T-helper 1 cell (primary cell): ENCODE results near the gene TGFBR3.

ENCODE experiments used
- DNase-seq, 5 donors: peaks; one replicate each; pipeline ENCODE4 v3.0.0-alpha.2; 2012 to 2020

TGFBR3 gene

DNA sequence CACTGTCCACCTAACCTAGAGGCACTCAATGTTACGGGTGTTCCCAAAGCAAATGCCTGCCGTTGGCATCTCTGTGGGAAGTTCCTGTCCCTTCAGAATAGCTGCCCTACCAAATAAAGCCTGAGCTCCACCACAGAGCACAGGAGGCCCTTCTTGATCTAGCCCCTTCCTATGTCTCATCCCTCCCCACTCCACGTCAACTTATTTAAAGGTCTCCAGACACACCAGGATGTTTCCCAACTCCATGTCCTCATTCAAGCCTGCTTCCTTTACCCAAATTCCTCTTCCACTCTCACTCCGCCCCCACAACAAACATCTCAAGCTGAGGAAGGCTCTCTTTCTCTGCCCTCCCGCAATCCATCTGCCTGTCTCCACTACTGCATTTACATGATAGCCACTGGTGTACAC lies 87.7 kb downstream of the TGFBR3 start:
- no peak for DNase-seq

DNA sequence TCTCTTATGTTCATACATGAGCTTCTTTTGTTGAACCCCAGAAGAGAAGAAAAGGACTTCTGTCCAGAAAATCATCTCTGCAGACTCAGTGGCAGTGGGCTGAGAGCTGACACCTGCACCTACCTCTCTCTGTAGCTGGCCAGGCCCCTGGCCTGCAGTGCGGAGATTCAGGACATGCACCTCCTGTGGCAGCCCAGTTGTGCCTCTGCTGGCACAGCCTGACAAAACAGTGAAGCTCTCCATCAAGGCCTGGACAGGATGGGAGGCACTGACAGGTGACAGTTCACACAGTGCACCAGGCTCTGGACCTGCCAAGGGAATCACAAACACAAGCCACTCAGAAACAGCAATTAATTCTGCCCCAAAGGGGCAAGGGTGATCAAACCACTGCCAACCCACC lies 88.8 kb downstream of the TGFBR3 start:
- no peak for DNase-seq

DNA sequence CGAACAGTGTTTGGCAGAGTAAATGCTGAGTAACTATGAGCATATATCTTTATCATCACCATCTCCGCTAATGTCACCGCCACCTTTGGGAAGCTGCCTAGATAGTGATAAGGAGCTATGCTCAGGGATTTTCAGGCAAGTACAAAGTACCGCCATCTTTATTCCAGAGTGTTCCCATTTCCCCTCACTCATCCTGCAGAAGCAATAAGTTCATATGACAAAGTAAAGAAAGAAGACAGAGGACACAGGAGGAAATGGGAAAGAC lies 89.6 kb downstream of the TGFBR3 start:
- no peak for DNase-seq

DNA sequence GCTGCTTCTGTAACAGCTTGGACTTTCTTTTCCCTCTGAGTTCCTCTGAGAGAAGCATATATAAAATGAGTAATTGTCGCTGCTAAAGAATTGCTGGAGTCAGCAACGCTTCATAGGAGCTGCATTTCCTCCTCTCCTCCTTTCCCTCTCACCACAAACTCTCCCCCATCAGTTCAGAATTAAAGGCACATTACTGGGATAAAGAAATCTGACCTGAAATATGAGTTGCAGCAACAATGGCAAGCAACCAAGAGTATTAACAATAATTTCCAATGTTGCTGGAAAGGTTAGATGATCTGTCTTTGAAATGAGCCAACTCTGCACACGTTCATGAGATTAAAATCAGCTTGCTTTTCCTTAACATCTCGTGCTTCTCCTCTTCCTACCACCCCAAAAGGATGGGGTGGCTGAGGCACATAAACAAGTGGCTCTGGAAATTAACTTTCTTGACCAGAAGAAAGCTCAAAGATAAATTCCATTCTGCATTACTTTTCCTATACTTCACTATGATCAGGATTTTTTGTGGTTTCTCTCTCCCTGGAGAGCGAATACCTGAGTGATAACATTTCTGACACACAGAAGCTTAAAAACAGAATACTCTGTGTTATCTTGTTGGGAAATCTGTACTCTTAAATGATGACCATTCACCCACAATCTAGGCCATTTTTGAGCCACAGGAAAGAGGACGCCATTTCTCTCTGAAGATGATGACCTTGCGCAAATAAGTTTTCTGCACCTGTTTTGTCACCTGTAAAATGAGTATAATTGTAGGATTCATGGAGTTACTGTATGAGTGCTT lies 90.2 kb downstream of the TGFBR3 start:
- no peak for DNase-seq

DNA sequence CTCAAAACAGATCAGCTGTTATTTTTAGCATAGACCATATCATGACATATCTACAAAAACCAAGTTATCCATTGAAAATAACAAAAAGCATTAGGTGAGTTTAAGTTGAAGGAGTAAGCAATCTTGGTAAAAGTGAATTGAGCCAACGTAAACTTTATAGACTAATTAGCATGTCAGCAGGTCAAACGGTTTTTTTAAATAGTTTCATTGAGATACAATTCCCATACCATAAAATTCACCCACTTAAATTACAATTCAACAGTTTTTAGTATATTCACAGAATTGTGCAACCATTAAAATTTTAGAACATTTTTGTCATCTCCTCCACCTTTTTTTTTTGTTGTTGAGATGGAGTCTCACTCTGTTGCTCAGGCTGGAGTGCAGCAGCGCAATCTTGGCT lies 92.1 kb downstream of the TGFBR3 start:
- DNase-seq: no peak

DNA sequence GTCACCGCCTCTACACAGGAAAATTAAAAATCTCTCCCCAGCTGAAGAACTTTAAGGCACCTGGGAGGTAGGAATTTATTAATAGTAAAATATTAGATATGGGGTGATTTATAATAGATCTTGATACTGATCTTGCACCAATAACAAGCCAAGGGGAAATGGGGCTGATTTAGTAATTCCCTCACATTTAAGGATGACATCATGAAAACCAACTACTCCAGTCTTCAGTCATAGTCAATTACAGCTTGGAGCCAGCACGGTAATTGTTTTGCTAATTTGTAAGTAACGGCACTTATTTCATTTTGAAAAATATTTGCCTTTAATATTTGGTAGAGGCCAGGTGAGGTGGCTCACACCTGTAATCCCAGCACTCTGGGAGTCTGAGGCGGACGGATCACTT lies 92.8 kb downstream of the TGFBR3 start:
- DNase-seq: no peak

DNA sequence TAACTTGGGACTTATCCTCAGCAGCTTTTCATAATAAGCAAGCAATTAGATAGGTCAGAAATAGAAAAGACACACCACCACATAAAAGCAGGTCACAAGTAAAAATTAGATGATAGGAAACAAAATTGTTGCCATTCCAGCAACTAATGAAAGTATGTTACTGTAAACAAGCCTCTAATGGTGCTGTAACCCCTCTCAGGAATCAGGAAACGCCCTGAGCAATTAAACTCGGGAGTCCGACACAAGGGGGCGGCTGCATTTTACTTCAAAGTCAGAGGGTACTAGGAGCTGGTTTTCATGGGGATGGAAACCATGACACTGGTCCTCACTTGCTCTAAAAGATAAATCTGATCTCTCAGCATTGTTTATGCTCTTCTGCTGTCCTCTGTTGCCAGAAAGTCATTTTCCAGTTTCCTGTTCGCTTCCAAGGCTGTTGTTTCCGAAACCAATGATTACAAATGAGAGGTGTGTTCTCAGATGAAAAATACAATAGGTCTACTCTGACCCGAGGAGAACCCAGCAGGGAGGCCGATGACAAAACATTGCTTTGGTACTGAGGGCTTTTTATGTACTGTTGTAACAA lies 93.4 kb downstream of the TGFBR3 start:
- no peak for DNase-seq

DNA sequence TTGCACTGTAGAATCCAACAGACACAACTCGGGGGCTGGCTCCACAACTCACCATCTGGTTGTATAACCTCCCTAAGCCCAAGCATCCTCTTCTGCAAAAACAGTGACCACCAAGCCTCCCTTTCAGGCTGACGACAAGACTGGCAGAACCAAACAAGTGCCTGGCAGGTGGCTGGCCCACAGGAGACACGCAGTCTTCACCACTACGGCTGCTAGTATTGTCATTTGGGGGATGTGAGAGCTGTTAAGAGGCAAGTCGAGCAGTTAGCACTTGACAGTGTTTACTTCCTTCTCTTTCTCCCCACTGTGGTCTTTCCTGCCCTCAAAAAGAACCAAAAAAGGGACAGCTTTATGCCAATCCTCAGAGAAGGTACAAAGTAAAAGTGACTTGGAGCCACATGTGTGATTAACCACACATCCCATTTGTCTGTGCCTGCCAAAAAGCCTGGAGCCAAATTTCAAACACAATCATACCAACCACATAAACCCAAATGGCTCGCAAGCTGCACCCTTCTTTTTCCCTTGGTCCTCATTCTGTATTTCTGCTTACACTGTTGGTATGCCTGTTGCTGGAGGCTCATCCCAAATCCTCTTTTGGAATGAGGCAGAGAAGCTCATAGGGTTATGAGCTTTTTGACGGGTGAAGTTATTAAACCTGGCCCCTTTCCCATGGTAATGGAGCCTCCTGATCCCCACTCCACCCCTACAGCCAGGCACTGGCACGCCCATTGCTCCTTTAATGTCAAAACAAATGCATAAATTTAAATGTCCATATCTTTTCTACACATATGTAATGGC lies 94.1 kb downstream of the TGFBR3 start:
- DNase-seq: no peak

DNA sequence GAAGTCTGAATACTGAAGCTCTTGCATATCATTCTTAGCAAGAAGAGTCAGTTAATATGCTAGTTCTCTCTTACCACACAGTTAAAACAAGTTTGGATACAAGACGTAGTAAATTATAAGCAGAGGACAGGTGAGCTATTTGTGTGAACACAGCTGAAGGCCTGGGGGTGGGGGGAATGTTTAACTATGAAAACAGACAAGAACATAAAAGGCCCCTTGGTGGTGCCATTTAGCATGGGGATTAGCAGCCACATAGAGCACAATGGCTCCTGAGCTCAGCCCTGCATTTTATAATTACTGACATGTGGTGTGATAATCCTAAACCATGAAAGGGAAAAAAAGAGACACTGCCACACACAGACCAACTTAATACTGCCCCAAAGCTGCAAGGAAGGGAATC lies 94.8 kb downstream of the TGFBR3 start:
- DNase-seq: no peak

DNA sequence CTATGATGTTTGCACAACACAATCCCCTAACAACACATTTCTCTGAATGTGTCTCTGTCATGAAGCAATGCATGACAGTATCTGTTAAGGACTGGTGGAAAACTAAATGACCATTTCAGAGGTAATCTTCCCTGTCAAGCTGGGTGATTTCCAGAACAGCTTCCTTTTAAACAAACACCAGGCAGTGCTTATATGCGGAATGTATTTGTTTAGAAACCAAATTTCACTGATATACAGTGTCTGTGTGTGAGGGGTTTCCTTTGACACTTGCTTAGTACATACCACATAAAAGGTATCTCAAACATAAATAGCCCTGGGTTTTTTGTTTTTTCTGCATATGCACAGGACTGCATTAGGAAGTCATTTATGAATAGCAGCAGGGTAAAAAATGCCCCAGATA lies 95.6 kb downstream of the TGFBR3 start:
- DNase-seq: no peak

DNA sequence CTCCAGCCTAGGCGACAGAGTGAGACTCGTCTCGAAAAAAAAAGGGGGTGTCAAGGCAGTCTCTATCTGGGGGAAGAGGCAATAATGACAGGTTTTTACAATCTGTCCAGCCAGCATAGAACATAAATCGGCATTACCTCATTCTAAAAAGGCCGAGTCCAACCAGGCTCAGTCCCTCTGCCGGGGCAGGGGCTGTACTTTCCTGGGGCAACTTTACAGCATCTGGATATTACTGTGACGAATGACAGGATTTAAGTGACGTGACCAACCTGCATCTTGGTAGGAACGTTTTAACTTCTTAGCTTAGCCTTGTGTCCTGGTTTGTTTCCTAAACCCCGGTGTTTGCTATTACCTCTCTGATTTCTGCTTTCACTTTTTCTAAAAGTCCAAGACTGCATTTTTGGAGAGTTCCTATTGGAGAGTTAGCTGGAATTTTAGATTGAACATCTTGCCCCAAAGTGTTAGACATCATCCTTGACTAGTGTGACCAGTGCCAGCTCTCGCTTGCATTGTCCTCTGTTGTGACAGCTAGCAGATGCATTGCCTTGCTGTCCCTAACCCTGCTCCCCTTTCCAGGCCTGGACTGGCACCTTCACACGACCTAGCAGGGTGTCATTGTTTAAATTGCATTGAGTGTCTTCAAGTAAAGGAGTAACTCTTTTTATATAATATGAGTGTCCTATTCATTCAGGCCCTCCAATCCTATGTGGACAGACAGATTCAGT lies 96.5 kb downstream of the TGFBR3 start:
- DNase-seq: no peak

DNA sequence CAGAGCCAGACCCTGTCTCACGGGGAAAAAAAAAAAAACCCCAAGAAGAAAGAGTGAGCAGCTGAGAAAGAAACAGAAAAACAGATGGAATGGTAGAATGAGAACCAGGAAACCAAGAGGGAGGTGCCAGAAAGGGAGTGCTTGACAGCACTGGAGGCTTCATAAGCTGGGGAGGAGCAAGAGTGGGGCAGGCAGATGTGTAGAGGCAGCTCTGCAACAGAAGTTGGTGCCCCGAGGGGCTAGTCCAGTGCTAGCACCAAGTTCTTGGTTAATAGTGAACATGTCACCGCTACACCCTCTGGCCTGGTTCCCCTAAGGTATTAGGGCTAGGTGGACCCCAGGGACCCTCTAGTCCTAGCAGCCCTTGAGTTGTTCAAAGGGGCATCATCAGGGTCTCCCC lies 98.0 kb downstream of the TGFBR3 start:
- no peak for DNase-seq

DNA sequence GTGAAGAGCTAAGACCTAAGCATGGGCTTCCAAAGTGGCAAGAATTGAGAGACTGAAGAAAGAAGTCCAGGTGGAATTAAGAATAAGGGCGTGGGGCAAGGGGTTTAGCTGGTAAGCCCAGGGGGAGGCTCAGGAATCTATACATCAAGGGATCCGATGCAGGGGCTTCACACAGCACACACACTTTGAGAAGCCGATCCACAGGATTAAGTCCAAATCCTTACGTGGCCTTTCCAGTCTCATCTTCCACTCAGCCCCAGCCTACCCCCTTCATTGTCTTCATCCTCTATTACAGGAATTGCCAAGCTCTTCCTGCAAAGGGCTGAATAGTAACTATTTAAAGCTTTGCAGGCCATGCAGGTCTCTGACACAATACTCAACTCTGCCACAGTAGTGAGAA lies 101.3 kb downstream of the TGFBR3 start:
- DNase-seq: no peak

DNA sequence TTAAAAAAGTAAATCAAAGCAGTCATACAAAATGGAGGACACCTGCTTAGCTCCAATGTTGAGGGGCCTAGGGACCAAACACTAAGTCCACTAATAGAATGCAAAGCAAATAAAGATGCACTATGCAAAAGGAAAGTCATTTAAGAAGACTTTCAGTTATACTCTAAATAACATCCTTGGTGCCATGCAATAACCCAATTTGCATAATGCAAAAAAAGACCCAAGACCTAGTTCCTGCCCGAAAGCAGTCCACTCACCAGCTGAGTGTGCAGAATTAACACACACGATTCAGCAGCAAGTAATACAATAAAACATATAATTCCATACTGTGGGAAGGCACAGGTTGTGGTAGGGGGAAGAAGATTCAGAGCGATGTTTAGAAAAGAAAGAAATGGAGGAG lies 101.8 kb downstream of the TGFBR3 start:
- DNase-seq: no peak

DNA sequence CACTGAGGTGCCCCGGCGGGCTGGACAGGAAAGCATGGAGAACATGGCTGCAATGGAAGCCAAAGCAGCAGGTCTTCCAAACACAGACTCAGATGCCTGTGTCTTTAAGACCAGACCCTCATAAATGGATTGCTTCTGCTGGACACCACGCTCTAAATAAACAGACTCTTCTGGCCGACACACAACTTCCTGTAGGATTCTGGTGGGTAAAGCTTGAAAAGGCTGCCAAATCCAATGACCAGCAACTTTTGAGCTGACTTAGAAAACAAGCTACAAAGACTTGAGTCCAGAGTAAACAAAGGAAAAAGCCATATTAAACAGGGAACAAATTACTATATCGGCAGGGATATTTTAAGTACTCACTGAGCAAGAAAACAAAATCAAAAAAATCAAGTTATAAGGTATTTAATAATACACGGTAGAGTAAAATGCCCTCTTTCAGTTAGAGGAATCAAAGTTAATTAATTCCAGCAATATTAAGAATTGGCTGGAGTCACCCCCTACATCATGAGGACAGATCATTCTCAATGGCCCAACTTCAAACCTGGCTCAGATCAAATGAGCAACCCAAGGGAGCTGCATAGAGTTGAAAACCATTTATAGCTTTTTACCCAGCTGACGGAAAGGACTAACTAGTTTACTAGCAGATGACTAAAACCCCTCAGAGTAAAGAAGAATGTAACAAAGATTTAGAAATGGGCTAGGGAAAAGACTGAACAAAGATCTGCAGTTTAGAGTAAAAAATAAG lies 102.4 kb downstream of the TGFBR3 start:
- no peak for DNase-seq

DNA sequence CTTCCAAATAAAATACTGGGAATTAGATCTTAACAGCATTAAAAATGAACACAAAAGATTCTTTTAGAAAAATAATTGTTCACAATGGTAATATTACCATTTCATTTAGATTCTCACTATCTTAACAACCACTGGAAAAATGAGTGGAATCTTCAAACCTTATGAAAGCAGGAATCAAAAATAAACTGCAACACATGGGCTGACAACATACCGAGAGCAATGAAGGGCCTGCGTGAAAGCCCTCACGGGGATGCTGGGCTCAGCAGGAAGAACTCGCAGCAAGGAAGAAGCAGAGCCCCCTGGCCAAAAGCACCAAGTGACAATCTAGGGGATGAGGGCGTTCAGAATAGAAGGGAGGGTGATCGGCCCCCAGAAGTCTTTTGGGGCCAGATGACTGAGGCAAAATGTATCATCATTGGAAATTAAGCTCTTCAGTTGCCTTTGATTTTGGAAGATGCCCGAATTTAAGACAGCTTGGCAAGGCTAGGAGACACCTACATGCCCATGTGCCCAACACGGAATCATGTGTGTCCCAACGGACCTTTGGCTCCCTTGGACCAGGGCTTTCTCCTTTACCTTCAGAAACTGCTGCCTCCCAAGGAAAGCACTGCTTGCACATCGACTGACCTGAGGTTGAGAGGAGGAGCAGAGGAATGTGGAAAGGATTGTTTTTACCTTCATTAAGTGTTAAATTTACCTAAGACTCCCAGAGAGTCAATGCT lies 103.9 kb downstream of the TGFBR3 start:
- DNase-seq: no peak

DNA sequence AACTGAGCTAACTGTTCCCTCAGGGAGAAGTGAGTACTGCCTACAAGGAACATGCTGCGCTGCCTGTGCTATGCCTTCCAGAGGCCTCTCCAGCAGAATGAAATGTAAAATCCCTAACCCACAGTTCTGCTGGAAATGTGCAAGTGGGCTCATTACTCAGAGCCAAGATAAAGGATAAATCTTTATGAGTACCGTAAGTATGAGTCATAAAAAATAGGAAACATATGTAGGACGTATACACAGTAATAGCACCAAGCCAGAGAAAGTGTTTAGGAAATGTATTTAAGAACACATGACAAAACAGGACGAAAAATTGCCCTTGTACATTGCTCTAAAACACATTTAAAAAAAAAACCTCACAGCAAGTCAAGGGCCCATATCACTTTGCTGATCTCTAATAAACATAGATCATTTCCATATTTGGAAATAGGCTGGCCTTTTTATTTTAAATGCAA lies 104.6 kb downstream of the TGFBR3 start:
- DNase-seq: no peak

DNA sequence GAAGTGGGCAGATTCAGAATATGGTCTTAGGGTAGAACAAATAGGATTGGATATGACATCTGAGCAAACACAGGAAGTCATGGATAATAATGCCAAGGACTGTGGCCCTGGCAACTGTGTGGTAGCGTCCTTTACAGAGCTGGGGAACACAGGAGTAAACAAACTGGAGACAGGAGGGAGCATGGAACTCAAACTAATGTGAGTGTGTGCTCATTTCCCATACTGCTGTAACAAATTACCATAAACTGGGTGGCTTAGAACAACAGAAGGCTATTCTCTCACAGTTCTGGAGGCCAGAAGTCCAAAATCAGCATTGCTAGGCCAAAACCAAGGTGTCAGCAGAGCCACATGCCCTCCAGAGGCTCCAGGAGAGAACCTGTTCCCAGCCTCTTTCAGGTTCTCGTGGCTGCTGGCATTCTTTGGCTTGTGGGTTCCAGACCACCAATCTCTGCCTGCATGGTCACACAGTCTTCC lies 106.4 kb downstream of the TGFBR3 start:
- DNase-seq: no peak

DNA sequence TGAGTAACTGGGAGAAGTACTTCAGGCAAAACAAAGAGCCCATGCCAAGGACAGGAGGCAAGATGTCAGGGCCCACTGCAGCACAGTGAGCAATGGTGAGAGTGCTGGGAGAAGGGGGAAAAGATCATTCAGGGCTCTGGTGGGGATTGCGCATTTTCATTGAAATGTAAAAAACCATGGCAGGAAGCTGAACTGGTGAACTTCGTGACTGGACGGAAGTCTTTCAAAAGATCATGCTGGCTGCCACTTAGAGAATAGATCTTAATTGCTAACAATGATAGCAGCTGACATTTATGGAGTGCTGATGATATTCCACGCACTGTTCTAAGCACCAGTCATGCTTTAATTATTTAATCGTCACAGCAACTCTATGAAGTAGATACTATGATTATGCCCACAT lies 107.0 kb downstream of the TGFBR3 start:
- no peak for DNase-seq

DNA sequence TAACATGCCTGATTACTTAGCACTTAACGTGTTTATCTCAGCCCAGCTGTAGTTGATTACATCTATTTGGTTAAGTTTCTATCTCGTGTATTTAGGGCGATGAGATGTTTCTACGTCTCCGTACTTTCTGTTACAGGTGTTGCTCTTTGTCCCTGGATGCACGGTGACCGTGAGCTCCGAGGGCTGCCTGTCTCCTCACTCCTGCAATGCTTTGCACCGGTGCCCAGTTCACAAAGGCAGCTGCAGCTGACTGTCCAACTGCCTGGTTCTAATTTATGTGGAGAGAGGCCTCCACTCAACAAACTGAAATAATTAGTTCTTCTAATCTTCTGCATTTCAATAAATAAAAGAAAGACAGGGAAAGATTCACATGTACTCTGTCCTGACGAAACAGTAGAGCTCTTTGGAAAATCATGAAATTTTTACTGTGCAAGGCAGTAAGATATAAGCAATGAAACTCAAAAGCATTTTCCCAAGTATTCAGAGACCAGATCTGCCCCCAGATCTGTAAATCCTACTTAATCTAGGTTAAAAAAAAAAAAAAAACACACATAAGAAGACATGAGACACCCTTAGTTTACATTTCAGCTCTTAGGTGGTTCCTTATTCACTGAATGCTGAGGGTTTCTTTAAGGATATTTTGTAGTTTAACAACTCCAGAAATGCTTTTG lies 108.2 kb downstream of the TGFBR3 start:
- no peak for DNase-seq

DNA sequence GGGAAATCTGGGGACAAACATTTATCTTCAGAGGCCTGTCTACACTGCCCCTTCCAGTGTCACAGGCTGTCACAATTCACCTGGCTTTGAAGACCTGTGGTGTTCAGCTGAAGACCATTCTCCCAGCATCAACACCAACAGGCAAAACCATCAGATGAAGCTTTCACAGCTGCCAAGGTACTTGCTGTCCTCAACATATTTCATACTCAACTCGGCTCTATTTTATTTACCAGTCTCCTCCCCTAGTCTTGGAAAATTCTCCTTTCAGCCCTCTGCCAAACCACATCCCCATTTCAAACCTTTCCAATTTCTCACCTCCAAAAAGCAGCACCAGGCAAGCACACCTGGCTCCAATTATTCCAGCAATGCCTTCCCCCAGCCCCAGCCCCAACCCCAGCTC lies 108.8 kb downstream of the TGFBR3 start:
- DNase-seq: no peak
